Liver (tissue), 9 donors: ENCODE measurements around the gene NMRAL1. TPM values are rescaled to one million over a fixed set of nuclear protein-coding genes. Genes with fewer than 3 reads are reported as not detected.

ENCODE experiments used
- DNase-seq: peaks from one replicate; pipeline ENCODE4 v3.0.0-alpha.2; 2017; ENCODE audit warnings: low spot score
- H3K27ac ChIP-seq, 2 donors: one replicate each; pipeline ENCODE4 v1.7.0; 2013; ENCODE audit warnings: inconsistent platforms in 2 of 2, low read length in 2 of 2, control low read depth in 1 of 2, low read depth in 1 of 2, mild to moderate bottlenecking in 1 of 2
- H3K27me3 ChIP-seq, 4 donors: one replicate each; pipeline versions ENCODE4 v1.6.1 to v1.7.0; 2013; ENCODE audit warnings: low read length in 3 of 4, inconsistent platforms in 1 of 4, mild to moderate bottlenecking in 1 of 4, moderate library complexity in 1 of 4; ENCODE audit not compliant: control insufficient read depth in 4 of 4, insufficient read depth in 4 of 4
- H3K36me3 ChIP-seq, 4 donors: one replicate each; pipeline versions ENCODE4 v1.6.1 to v1.7.0; 2013; ENCODE audit warnings: low read length in 3 of 4, mild to moderate bottlenecking in 3 of 4, low read depth in 1 of 4, moderate library complexity in 1 of 4; ENCODE audit not compliant: control insufficient read depth in 4 of 4, insufficient read depth in 3 of 4
- H3K4me1 ChIP-seq, 4 donors: one replicate each; pipeline versions ENCODE4 v1.6.1 to v1.7.0; 2013; ENCODE audit warnings: low read length in 3 of 4, mild to moderate bottlenecking in 3 of 4, moderate library complexity in 1 of 4; ENCODE audit not compliant: control insufficient read depth in 4 of 4, insufficient read depth in 4 of 4
- H3K4me3 ChIP-seq, 3 donors: one replicate each; pipeline versions ENCODE4 v1.6.1 to v1.7.0; 2013; ENCODE audit warnings: low read length in 3 of 3, control low read depth in 1 of 3, low read depth in 1 of 3, mild to moderate bottlenecking in 1 of 3
- H3K9ac ChIP-seq, 2 donors: one replicate each; pipeline ENCODE4 v1.7.0; 2013; ENCODE audit warnings: low read length in 2 of 2, mild to moderate bottlenecking in 2 of 2, moderate library complexity in 2 of 2, control low read depth in 1 of 2, low read depth in 1 of 2
- H3K9me3 ChIP-seq, 4 donors: one replicate each; pipeline versions ENCODE4 v1.6.1 to v1.7.0; 2013; ENCODE audit warnings: low read length in 3 of 4; ENCODE audit not compliant: control insufficient read depth in 4 of 4
- CTCF ChIP-seq: fragments of 150-350 bp; IDR thresholded peaks from 2 replicates; pipeline ENCODE4 v1.5.1; 2017; ENCODE audit warnings: improper control_type of control experiment, low read depth, low read length; ENCODE audit not compliant: missing input control
- EGR1 ChIP-seq, 2 donors: IDR thresholded peaks; 2 replicates each; pipeline ENCODE4 v1.6.1; 2016 to 2018; ENCODE audit warnings: antibody characterized with exemption in 2 of 2, low read depth in 2 of 2
- FOXA1 ChIP-seq: IDR thresholded peaks from 2 replicates; pipeline ENCODE4 v1.6.1; 2016; ENCODE audit warnings: antibody characterized with exemption
- FOXA2 ChIP-seq: IDR thresholded peaks from 2 replicates; pipeline ENCODE4 v1.6.1; 2016; ENCODE audit warnings: antibody characterized with exemption
- GABPA ChIP-seq, 2 donors: IDR thresholded peaks in 1 of 2; conservative IDR thresholded peaks in 1 of 2; 2 replicates each; pipeline ENCODE4 v1.6.1; 2016; ENCODE audit warnings: antibody characterized with exemption in 2 of 2, mild to moderate bottlenecking in 1 of 2, moderate library complexity in 1 of 2
- HNF4G ChIP-seq: IDR thresholded peaks from 2 replicates; pipeline ENCODE4 v1.6.1; 2016; ENCODE audit warnings: antibody characterized with exemption
- JUND ChIP-seq, 2 donors: IDR thresholded peaks; 2 replicates each; pipeline ENCODE4 v1.6.1; 2016; ENCODE audit warnings: antibody characterized with exemption in 2 of 2
- MAX ChIP-seq: IDR thresholded peaks from 2 replicates; pipeline ENCODE4 v1.6.1; 2016; ENCODE audit warnings: antibody characterized with exemption
- NR2F2 ChIP-seq: IDR thresholded peaks from 2 replicates; pipeline ENCODE4 v1.6.1; 2016; ENCODE audit warnings: antibody characterized with exemption
- RAD21 ChIP-seq, 2 donors: IDR thresholded peaks; 2 replicates each; pipeline ENCODE4 v1.6.1; 2016; ENCODE audit warnings: antibody characterized with exemption in 2 of 2, mild to moderate bottlenecking in 2 of 2
- REST ChIP-seq: IDR thresholded peaks from 2 replicates; pipeline ENCODE4 v1.6.1; 2016; ENCODE audit warnings: antibody characterized with exemption, mild to moderate bottlenecking
- RXRA ChIP-seq, 2 donors: IDR thresholded peaks; 2 replicates each; pipeline ENCODE4 v1.6.1; 2017 to 2018; ENCODE audit warnings: antibody characterized with exemption in 2 of 2, mild to moderate bottlenecking in 1 of 2
- SP1 ChIP-seq: IDR thresholded peaks from 2 replicates; pipeline ENCODE4 v1.6.1; 2018; ENCODE audit warnings: antibody characterized with exemption, mild to moderate bottlenecking
- TAF1 ChIP-seq: conservative IDR thresholded peaks from 2 replicates; pipeline ENCODE4 v1.6.1; 2016; ENCODE audit warnings: antibody characterized with exemption, mild to moderate bottlenecking
- YY1 ChIP-seq: IDR thresholded peaks from 2 replicates; pipeline ENCODE4 v1.6.1; 2016; ENCODE audit warnings: antibody characterized with exemption, mild to moderate bottlenecking
- WGBS: extraction: QIAGEN DNeasy Blood & Tissue Kit; methylation state at CpG from one replicate; pipeline ENCODE4 v1.1.7; 2013; 5-methylcytosine and 5-hydroxymethylcytosine counted together
- polyA plus RNA-seq, 2 donors: library from polyadenylated mRNA; stranded (reverse) in 1 of 2; unstranded in 1 of 2; fragments of 200-250 nt in 1 of 2; fragments of >200 nt in 1 of 2; fragmentation: Nextera tagmentation in 1 of 2; extraction: Ambion mirVana in 1 of 2; gene quantifications; one replicate each; pipeline versions ENCODE4 v1.2.1 to v1.2.3, GENCODE V29; 2013 to 2015
- total RNA-seq, 2 donors: library from RNA; depleted of rRNA; stranded (reverse); fragments of >200 nt; gene quantifications; one replicate each; pipeline ENCODE4 v1.2.3, GENCODE V29; 2014
- donor health status: healthy.
- donor health status: healthy.
- donor health status: healthy.
- donor health status: healthy.
- donor health status: healthy.

Gene NMRAL1
- total and polyA plus RNA-seq, 4 donors = 20.1 to 45.4 (median 28.3) TPM

GRCh38 chr16:4416200-4417032, 58.0 kb downstream of the NMRAL1 start, which contains the start of gene CORO7:
TSS of gene CORO7 (minus strand) at chr16:4416596. CDS start at chr16:4416518, 78 bp downstream.
- H3K27me3 ChIP-seq = no peaks in the 10 kb centered on the region
- H3K9me3 ChIP-seq = no peaks in the 10 kb centered on the region
- TF ChIP-seq TAF1 (no peak), SP1 (peak; percentile 61)
- H3K9ac ChIP-seq = peak within 1 kb of the TSS; percentile 59 to 65
- peak within 1 kb of the TSS; percentile 85 to 89 (median 86) for H3K4me3 ChIP-seq
- peak within 1 kb of the TSS; percentile 76 to 85 for H3K27ac ChIP-seq
- DNase-seq = peak; percentile 94
- WGBS = under 1% methylated on average over 92 of the region's 92 CpGs
- peaks cover 2 to 21% (median 12%) of the 10 kb centered on the region in 4 donors for H3K4me1 ChIP-seq
- H3K36me3 ChIP-seq = peaks cover 0 to 2% (median 0%) of the 10 kb centered on the region in 4 donors

- peak overlapping the region; percentile 85 to 89 (median 86) for H3K4me3 ChIP-seq
- peak overlapping the region; percentile 59 to 65 for H3K9ac ChIP-seq
- peak; percentile 59 for DNase-seq
- 5% methylated on average over 44 of the region's 44 CpGs for WGBS
- H3K27ac ChIP-seq = peak overlapping the region; percentile 76 to 85
- H3K27me3 ChIP-seq = no peaks in the 10 kb centered on the region
- peaks cover 0 to 2% (median 0%) of the 10 kb centered on the region in 4 donors for H3K36me3 ChIP-seq
- TF ChIP-seq RXRA (IDR thresholded peaks at IDR 0.05) (peak; percentile 56 to 79), NR2F2 (peak; percentile 80), RAD21 (IDR thresholded peaks at IDR 0.05) (peak in 1 of 2 donors; percentile 29), SP1 (peak; percentile 30), YY1 (no peak), CTCF (no peak), MAX (no peak)
- no peaks in the 10 kb centered on the region for H3K9me3 ChIP-seq
- peaks cover 2 to 25% (median 12%) of the 10 kb centered on the region in 4 donors for H3K4me1 ChIP-seq
Measured at GRCh38 chr16:4415538-4416199, 58.8 kb downstream of the NMRAL1 start.

- H3K4me1 ChIP-seq = peaks cover 2 to 27% (median 12%) of the 10 kb centered on the region in 4 donors
- H3K36me3 ChIP-seq = peaks cover 0 to 2% (median 0%) of the 10 kb centered on the region in 4 donors
- WGBS = 84% methylated on average over 7 of the region's 7 CpGs
- H3K4me3 ChIP-seq = no peak overlapping the region
- no peaks in the 10 kb centered on the region for H3K27me3 ChIP-seq
- no peaks in the 10 kb centered on the region for H3K9me3 ChIP-seq
- H3K9ac ChIP-seq = no peak overlapping the region
- no peak overlapping the region for H3K27ac ChIP-seq
- no peak for DNase-seq
- TF ChIP-seq GABPA (IDR thresholded peaks at IDR 0.05 in 1 of 2, conservative IDR thresholded peaks at IDR 0.05 in 1 of 2) (no peak), SP1 (no peak), NR2F2 (no peak), RAD21 (IDR thresholded peaks at IDR 0.05) (no peak), MAX (no peak), FOXA1 (no peak), TAF1 (no peak), CTCF (no peak), YY1 (no peak), EGR1 (IDR thresholded peaks at IDR 0.05; ENCODE audit: low read depth in 2 of 2) (no peak), JUND (IDR thresholded peaks at IDR 0.05) (no peak), RXRA (IDR thresholded peaks at IDR 0.05) (no peak), HNF4G (no peak), REST (no peak), FOXA2 (no peak)
Measured at GRCh38 chr16:4414187-4414917, 60.1 kb downstream of the NMRAL1 start.
